BJ (cell line): ENCODE measurements around the gene CCNC. TPM values are rescaled to one million over a fixed set of nuclear protein-coding genes. Genes with fewer than 3 reads are reported as not detected.

Source experiments
- CTCF ChIA-PET: fragments of 350-600 bp; formaldehyde crosslinking; extraction: SDS; loops from one replicate; lab custom pipeline; 2021; ENCODE audit warnings: antibody characterized with exemption, inconsistent platforms; lab: Yijun Ruan, JAX
- POLR2A ChIA-PET: fragments of 300-600 bp; sonication (Branson Sonifier 250); formaldehyde crosslinking; extraction: SDS; loops from one replicate; lab custom pipeline; 2021; ENCODE audit warnings: antibody characterized with exemption; lab: Charles Lee
- DNase-seq: peaks from one replicate; pipeline ENCODE4 v3.0.0-alpha.2; 2011; ENCODE audit warnings: low read depth
- H3K27me3 ChIP-seq: 2 replicates; pipeline ENCODE4 v1.6.0; 2011; ENCODE audit warnings: low read length; ENCODE audit not compliant: control insufficient read depth, insufficient read depth
- H3K36me3 ChIP-seq: 2 replicates; pipeline ENCODE4 v1.5.1; 2011; ENCODE audit warnings: low read length; ENCODE audit not compliant: control insufficient read depth, insufficient read depth
- H3K4me3 ChIP-seq: 2 replicates; pipeline ENCODE4 v1.5.1; 2011; ENCODE audit warnings: low read depth, mild to moderate bottlenecking, control low read depth, low read length
- polyA plus RNA-seq: library from polyadenylated mRNA; depleted of rRNA; stranded (reverse); fragments of >200 nt; gene quantifications from 2 replicates; pipeline ENCODE4 v1.2.3, GENCODE V29; 2011
- TF ChIP-seq, protein P1 (sequence below): IDR thresholded peaks from 2 replicates; pipeline ENCODE4 v1.5.1; 2011; ENCODE audit warnings: low read depth, mild to moderate bottlenecking, control low read depth, inconsistent platforms, low read length, moderate library complexity; ENCODE audit not compliant: insufficient read depth

The CCNC gene
- polyA plus RNA-seq, 1 experiment: 32.3 TPM

DNA sequence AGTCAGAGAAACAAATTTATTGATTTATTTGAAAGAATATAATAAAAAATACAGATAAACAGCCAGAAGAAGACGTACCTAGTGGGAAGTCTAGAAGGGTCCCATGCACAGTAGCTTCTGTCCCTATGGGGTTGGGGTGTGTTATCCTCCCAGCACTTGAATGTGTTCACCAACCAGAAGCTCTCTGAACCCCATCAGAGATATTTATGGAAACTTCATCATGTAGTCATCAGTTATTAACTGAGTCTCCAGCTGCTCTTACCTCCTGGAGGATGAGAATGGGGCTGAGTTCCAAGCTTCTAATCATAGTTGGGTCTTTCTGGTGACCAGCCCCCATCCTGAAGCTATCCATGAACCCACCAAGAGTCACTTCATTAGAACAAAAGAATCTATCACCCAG, 37.8 kb downstream of the CCNC start:
- no peak for DNase-seq
- TF ChIP-seq, protein P1, sequence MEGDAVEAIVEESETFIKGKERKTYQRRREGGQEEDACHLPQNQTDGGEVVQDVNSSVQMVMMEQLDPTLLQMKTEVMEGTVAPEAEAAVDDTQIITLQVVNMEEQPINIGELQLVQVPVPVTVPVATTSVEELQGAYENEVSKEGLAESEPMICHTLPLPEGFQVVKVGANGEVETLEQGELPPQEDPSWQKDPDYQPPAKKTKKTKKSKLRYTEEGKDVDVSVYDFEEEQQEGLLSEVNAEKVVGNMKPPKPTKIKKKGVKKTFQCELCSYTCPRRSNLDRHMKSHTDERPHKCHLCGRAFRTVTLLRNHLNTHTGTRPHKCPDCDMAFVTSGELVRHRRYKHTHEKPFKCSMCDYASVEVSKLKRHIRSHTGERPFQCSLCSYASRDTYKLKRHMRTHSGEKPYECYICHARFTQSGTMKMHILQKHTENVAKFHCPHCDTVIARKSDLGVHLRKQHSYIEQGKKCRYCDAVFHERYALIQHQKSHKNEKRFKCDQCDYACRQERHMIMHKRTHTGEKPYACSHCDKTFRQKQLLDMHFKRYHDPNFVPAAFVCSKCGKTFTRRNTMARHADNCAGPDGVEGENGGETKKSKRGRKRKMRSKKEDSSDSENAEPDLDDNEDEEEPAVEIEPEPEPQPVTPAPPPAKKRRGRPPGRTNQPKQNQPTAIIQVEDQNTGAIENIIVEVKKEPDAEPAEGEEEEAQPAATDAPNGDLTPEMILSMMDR: no peak
- Histone ChIP-seq H3K4me3 (no peak overlapping the region), H3K36me3 (peaks cover 1% of the 10 kb centered on the region; the same call in 1 of the 2 replicates), H3K27me3 (no peaks in the 10 kb centered on the region)
- ChIA-PET CTCF (interaction anchor here (0.9 to 1.1 kb wide), 2 partner anchors 9 to 58 kb away, joined by 3 read pairs; no protein-coding TSS in a partner anchor), POLR2A (no interaction called here)

DNA sequence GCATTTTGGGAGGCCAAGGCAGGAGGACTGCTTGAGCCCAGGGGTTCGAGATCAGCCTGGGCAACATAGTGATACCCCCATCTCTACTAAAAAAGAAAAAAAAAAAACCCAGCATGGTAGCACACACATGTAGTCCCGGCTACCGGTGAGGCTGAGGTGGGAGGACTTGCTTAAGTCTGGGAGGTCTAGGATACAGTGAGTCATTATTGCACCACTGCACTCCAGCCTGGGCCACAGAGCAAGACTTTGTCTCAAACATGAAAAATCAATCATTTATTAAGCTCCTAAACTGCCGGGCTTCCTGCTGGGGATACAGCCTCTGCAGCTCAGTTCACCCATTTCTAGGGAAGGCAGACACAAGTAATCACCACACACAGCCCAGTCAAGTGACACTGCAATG, 45.9 kb downstream of the CCNC start:
- TF ChIP-seq, protein P1: no peak
- peak; percentile 2 for DNase-seq
- Histone ChIP-seq H3K4me3 (no peak overlapping the region), H3K36me3 (no peaks in the 10 kb centered on the region), H3K27me3 (no peaks in the 10 kb centered on the region)
- ChIA-PET CTCF (interaction anchor here (0.9 to 1.3 kb wide), 4 partner anchors 9 to 88 kb away, joined by 3 to 4 read pairs (median 3); no protein-coding TSS in a partner anchor), POLR2A (no interaction called here)

DNA sequence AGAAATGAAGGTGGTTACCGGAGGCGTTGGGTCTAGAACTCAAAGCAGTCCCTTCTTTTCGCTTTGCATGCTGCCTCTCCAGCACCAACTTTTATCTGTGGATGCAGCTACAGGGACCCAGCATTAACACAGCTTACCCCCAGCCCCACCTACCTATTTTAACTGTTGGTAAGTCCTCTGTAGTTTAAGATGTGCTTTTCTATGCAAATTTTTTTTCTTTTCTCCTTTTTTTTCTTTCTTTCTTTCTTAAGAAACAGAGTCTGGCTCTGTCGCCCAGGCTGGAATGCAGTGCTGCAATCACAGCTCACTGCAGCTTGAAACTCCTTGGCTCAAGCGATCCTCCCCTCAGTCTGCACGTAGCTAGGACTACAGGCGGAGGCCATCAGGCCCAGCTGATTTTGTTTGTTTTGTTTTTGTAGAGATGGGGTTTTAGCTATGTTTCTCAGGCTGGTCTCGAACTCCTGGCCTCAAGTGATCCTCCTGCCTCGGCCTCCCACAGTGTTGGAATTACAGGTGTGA, 46.8 kb downstream of the CCNC start:
- no peaks in the 10 kb centered on the region for H3K36me3 ChIP-seq
- TF ChIP-seq, protein P1: no peak
- CTCF ChIA-PET: interaction anchor here (0.6 to 1.5 kb wide), 10 partner anchors 9 to 905 kb away, joined by 3 to 4 read pairs (median 3); no protein-coding TSS in a partner anchor
- POLR2A ChIA-PET: interaction anchor here (0.6 kb wide), 1 partner anchor 41 kb away, joined by 3 read pairs; no protein-coding TSS in a partner anchor
- peak; percentile 9 for DNase-seq
- no peaks in the 10 kb centered on the region for H3K27me3 ChIP-seq
- peak overlapping the region; percentile 59 for H3K4me3 ChIP-seq

DNA sequence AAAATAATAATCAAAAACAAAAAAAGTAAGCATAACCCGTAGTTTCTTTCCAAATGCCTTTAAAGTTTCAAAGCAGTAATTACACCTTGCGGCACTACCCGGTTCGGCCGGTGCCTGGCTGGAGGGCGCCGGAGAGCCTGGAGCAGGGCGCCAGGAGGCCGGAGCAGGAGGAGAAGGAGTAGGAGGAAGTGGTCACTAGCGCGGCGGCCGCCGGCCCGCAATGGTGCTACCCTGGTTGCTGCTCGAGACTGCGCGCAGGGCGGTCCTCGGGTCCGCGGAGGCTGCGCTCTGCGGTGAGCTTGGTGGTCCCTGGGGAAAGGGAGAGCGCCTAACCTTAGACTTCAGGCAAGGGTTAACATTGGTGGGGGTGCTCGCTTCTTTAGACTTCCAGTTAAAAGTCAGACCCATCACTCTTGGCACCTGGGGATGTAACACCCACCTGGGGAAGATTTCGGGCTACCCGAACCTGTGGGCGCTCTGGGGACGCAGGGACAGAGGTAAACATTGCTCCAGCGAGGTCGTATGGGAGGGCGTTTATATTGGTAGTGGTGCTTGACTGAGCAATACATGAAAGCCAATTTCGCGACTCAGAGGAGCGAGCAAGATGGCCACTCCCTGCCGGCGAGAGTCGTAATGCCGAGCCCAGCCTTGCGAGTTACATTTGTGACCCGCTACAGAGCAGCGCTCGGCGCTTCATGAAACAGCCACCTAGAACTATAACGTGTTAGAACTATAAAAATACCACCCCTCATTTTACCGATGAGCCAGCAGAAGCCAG, 47.4 kb downstream of the CCNC start:
- ChIA-PET CTCF (interaction anchor here (0.6 to 1.5 kb wide), 7 partner anchors 10 to 297 kb away, joined by 3 to 5 read pairs (median 3); no protein-coding TSS in a partner anchor), POLR2A (interaction anchor here (0.6 kb wide), 1 partner anchor 41 kb away, joined by 3 read pairs; no protein-coding TSS in a partner anchor)
- H3K4me3 ChIP-seq: peak overlapping the region; percentile 59
- no peaks in the 10 kb centered on the region for H3K27me3 ChIP-seq
- H3K36me3 ChIP-seq: no peaks in the 10 kb centered on the region
- TF ChIP-seq, protein P1: peak; percentile 94
- peak; percentile 12 for DNase-seq

DNA sequence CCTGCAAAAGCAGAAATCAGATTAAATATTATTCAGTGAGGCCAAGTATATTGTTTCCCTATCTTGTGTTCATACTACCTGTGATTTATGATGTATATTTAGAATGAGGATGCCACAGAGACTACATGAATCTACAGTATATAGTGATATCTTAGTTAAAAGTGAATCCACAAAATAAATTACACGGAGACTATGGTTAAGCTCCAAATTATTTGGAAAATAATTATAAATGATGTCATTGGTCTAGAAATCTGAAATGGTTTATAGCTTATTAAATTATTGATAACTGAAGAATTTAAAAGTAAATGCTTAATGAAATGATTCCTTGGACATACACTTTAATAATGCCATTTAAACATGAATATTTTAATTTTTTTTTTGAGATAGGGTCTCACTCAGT, 49.0 kb downstream of the CCNC start:
- no peaks in the 10 kb centered on the region for H3K36me3 ChIP-seq
- ChIA-PET CTCF (interaction anchor here (0.6 to 1.4 kb wide), 3 partner anchors 9 to 314 kb away, joined by 3 to 5 read pairs (median 3); no protein-coding TSS in a partner anchor), POLR2A (no interaction called here)
- H3K4me3 ChIP-seq: no peak overlapping the region
- TF ChIP-seq, protein P1: no peak
- DNase-seq: no peak
- no peaks in the 10 kb centered on the region for H3K27me3 ChIP-seq
